Renal cortex interstitium (tissue), 11 donors: Measurements from ENCODE around the gene GNB2. TPM values are rescaled to one million over a fixed set of nuclear protein-coding genes. Genes with fewer than 3 reads are reported as not detected.
"Not testable (repeated sequence)": the region's sequence is repeated elsewhere in the genome, so short reads cannot be mapped to it uniquely, and the experiment has no call there.

Source experiments
- DNase-seq, 11 donors: peaks; one replicate each; pipeline ENCODE4 v3.0.0-alpha.2; 2013; ENCODE audit warnings: low read depth in 9 of 11, low spot score in 4 of 11; ENCODE audit errors: extremely low read depth in 1 of 11
- polyA plus RNA-seq, 3 donors: library from polyadenylated mRNA; unstranded; fragments of 120-200 nt; gene quantifications; one replicate each; pipeline ENCODE4 v1.2.1, GENCODE V29; 2013; ENCODE audit not compliant: insufficient read length in 3 of 3

Gene GNB2
- polyA plus RNA-seq, 3 donors: 173 to 224 (median 197) TPM

DNA sequence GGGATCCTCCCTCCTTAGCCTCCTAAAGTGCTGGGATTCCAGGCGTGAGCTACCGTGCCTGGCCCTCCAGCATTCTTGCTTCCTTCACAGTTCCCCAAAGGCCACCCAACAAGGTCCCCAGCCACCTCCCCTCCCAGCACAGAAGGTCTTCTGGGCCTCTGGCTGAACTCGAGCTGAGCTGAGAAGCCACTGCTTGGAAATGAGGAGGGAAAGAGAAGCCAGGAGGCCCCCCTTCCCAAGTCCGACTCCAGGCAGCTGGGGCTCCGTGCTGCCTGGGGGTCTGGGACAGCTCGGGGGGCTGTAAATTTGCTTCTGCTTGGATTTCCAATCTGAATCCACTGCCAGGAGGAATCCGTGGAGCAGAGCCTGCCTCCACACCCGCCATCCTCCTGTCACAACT lies 41.2 kb downstream of the GNB2 start:
- DNase-seq: no peak

DNA sequence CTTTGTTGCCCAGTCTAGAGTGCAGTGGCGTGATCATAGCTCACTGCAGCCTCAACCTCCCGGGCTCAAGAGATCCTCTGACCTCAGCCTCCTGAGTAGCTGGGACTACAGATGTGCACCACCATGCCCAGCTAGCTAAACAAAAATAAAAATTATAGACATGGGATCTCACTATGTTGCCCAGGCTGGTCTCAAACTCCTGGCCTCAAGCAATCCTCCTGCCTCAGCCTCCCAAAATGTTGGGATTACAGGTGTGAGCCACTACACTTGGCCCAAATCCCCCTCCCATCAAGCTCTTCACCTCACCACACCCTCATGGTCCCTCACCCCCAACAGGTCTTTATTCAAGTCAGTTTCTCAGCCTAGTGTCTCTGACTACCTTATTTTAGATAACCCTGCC lies 43.5 kb downstream of the GNB2 start:
- DNase-seq: not testable (repeated sequence)

DNA sequence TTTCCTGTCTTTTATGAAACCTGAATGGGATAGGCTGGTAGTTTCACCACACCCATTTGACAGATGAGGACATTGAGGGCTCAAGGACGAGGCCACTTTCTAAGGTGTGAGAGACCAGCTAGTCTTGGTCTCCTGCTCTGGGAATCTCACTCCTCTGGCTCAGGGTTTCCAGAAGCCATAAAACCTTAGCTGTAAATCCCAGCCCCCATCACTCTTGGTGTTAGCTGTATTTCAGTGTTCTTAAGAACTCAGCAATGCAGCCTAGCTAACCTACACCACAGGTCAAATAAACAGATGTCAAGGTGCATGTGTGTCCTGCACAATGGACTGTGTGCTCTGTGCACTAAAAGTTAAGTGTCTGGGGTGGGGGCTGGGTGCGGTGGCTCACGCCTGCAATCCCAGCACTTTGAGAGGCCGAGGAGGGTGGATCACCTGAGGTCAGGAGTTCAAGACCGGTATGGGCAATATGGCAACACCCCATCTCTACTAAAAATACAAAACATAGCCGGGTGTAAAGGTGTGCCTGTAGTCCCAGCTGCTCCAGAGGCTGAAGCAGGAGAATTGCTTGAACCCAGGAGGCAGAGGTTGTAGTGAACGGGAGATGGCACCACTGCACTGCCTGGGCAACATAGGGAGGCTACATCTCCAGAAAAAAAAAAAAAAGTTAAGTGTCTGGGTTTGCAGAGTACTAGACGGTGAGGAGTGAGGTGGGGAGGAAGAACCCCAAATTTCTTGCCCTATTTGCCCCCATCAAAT lies 46.2 kb downstream of the GNB2 start:
- DNase-seq: no peak

DNA sequence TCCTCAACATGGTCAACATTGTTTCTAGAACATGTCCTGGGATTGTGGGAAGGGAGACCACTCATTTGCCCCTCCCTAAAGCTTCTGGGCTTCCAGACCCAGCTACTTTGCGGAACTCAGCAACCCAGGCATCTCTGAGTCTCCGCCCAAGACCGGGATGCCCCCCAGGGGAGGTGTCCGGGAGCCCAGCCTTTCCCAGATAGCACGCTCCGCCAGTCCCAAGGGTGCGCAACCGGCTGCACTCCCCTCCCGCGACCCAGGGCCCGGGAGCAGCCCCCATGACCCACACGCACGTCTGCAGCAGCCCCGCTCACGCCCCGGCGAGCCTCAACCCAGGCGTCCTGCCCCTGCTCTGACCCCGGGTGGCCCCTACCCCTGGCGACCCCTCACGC lies 46.7 kb downstream of the GNB2 start, which contains the start of gene EPO:
Gene EPO (plus strand): TSS at position 190 of the 392 bp plus-strand sequence. CDS start 513 bp downstream, outside the sequence.
- no peak for DNase-seq

DNA sequence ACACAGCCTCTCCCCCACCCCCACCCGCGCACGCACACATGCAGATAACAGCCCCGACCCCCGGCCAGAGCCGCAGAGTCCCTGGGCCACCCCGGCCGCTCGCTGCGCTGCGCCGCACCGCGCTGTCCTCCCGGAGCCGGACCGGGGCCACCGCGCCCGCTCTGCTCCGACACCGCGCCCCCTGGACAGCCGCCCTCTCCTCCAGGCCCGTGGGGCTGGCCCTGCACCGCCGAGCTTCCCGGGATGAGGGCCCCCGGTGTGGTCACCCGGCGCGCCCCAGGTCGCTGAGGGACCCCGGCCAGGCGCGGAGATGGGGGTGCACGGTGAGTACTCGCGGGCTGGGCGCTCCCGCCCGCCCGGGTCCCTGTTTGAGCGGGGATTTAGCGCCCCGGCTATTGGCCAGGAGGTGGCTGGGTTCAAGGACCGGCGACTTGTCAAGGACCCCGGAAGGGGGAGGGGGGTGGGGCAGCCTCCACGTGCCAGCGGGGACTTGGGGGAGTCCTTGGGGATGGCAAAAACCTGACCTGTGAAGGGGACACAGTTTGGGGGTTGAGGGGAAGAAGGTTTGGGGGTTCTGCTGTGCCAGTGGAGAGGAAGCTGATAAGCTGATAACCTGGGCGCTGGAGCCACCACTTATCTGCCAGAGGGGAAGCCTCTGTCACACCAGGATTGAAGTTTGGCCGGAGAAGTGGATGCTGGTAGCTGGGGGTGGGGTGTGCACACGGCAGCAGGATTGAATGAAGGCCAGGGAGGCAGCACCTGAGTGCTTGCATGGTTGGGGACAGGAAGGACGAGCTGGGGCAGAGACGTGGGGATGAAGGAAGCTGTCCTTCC lies 47.3 kb downstream of the GNB2 start:
- DNase-seq: no peak

DNA sequence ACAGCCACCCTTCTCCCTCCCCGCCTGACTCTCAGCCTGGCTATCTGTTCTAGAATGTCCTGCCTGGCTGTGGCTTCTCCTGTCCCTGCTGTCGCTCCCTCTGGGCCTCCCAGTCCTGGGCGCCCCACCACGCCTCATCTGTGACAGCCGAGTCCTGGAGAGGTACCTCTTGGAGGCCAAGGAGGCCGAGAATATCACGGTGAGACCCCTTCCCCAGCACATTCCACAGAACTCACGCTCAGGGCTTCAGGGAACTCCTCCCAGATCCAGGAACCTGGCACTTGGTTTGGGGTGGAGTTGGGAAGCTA lies 47.9 kb downstream of the GNB2 start:
- DNase-seq: no peak

DNA sequence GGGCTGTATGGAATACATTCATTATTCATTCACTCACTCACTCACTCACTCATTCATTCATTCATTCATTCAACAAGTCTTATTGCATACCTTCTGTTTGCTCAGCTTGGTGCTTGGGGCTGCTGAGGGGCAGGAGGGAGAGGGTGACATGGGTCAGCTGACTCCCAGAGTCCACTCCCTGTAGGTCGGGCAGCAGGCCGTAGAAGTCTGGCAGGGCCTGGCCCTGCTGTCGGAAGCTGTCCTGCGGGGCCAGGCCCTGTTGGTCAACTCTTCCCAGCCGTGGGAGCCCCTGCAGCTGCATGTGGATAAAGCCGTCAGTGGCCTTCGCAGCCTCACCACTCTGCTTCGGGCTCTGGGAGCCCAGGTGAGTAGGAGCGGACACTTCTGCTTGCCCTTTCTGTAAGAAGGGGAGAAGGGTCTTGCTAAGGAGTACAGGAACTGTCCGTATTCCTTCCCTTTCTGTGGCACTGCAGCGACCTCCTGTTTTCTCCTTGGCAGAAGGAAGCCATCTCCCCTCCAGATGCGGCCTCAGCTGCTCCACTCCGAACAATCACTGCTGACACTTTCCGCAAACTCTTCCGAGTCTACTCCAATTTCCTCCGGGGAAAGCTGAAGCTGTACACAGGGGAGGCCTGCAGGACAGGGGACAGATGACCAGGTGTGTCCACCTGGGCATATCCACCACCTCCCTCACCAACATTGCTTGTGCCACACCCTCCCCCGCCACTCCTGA lies 49.1 kb downstream of the GNB2 start:
- no peak for DNase-seq

DNA sequence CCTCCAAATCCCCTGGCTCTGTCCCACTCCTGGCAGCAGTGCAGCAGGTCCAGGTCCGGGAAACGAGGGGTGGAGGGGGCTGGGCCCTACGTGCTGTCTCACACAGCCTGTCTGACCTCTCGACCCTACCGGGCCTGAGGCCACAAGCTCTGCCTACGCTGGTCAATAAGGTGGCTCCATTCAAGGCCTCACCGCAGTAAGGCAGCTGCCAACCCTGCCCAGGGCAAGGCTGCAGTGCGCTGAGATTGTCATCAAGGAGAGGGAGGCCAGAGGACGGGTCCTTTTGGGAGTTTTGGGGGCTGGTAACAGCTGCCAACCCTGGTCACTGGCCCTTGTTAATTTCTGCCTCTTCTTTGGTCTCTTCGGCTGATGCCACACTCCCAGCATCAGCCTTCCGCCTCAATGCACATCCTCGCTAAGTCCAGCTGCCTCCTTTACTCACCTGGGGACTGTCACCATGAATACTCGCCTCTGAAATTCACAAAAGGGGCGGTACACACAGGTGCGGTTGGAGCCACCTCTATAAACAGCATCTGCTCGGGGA lies 50.3 kb downstream of the GNB2 start:
- DNase-seq: no peak

DNA sequence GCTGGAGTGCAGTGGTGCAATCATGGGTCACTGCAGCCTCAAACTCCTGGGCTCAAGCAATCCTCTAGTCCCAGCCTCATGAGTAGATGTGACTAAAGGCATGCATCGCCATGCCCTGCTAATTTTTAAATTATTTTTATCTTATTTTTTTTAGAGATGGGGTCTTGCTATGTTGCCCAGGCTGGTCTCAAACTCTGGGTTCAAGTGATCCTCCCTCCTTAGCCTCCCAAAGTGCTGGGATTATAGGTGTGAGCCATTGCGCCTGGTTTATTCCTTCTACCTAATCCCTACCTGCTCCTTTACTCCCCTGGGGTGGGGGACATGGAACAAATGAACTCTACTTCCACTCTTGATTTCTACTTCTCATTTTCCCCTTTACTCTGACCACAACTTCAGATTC lies 50.8 kb downstream of the GNB2 start:
- DNase-seq: not testable (repeated sequence)

DNA sequence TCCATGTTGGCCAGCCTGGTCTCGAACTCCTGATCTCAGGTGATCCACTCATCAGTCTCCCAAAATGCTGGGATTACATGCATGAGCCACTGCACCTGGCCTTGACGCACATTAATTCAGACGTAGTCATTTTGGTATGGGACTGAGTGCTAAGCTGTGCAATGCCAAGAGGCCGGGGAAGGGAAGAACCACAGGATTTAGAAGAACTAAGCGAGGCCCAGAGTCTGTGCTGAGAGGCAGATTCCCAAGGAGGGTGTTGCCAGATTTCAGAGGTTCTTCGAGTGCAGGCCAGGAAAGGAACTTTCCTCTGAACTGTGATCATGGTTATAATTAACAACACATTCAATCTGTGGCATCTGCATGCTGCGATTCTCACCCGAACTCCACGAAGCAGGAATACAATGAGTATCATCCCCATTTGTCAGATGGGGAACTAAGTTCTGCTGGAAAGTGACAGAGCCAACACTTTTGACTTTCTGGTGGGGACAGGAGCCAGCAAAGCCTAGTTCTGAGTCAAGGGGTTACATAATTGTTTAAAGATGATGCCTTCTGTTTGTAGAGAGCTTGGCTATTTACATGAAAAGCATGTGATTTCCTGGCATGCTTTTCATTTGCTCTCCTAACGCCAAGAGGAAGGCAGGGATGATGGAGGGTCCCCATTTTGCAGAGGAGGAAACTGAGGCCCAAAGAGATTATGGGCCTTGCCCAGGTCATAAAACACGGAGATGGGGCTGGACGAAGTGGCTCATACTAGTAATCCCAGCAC lies 53.6 kb downstream of the GNB2 start:
- DNase-seq: no peak

DNA sequence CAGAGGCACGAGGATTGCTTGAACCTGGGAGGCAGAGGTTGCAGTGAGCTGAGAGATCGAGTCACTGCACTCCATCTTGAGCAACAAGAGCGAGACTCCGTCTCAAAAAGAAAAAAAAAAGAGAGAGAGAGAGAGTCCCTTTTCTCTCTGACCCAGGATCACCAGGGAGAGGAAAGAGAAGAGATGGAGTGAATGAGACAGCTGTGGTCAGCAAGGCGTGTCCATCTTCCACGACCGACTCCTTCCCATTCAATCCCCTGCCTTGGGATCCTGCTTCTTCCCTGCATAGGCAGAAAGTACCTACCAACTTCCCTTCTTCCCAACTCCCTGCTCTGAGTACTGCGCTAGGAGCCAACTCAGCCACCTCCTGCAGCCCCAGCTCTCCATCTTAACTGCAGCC lies 54.7 kb downstream of the GNB2 start:
- DNase-seq: no peak

Other genes with a start within 250 kb of the GNB2 start
- gene ZCWPW1, start 245.0 kb upstream of the GNB2 start, polyA plus RNA-seq: 1 to 10 TPM; 4.7 to 7.5 (median 5.9) TPM
- gene MEPCE, start 243.9 kb upstream of the GNB2 start, polyA plus RNA-seq: 10 to 100 TPM; 50.6 to 65.3 (median 54.1) TPM
- gene PPP1R35, start 237.2 kb upstream of the GNB2 start, polyA plus RNA-seq: 10 to 100 TPM; 14.8 to 20.9 (median 19.5) TPM
- gene SPACDR, start 209.5 kb upstream of the GNB2 start, polyA plus RNA-seq: 1 to 10 TPM in 2 of 3 donors, under 1 TPM in 1; 0.99 to 2.0 (median 1.4) TPM
- gene TSC22D4, start 194.5 kb upstream of the GNB2 start, polyA plus RNA-seq: 10 to 100 TPM; 30.9 to 52.8 (median 49.4) TPM
- gene NYAP1, start 189.8 kb upstream of the GNB2 start, polyA plus RNA-seq: 1 to 10 TPM; 1.6 to 2.9 (median 2.4) TPM
- gene AGFG2, start 134.5 kb upstream of the GNB2 start, polyA plus RNA-seq: 10 to 100 TPM in 2 of 3 donors, 1 to 10 TPM in 1; 9.2 to 13.6 (median 13.1) TPM
- gene SAP25, start 99.8 kb upstream of the GNB2 start, polyA plus RNA-seq: 1 to 10 TPM; 4.6 to 9.9 (median 7.5) TPM
- 10 to 100 TPM; 28.7 to 56.4 (median 46.5) TPM for gene LRCH4, start 87.6 kb upstream of the GNB2 start, polyA plus RNA-seq
- gene FBXO24, start 87.4 kb upstream of the GNB2 start, polyA plus RNA-seq: 1 to 10 TPM; 1.7 to 2.5 (median 1.7) TPM
- gene PCOLCE, start 71.4 kb upstream of the GNB2 start, polyA plus RNA-seq: 100 to 1,000 TPM in 2 of 3 donors, 10 to 100 TPM in 1; 92.2 to 146 (median 141) TPM
- gene MOSPD3, start 61.2 kb upstream of the GNB2 start, polyA plus RNA-seq: 10 to 100 TPM; 20.6 to 31.9 (median 28.8) TPM
- 1 to 10 TPM in 1 of 3 donors, under 1 TPM in 2; 0.95 to 1.1 (median 0.98) TPM for gene TFR2, start 32.2 kb upstream of the GNB2 start, polyA plus RNA-seq
- gene ACTL6B, start 17.3 kb upstream of the GNB2 start, polyA plus RNA-seq: not detected
- 10 to 100 TPM; 34.0 to 66.0 (median 46.5) TPM for gene GIGYF1, start 20.5 kb downstream of the GNB2 start, polyA plus RNA-seq
- gene POP7, start 32.4 kb downstream of the GNB2 start, polyA plus RNA-seq: 10 to 100 TPM; 20.7 to 30.8 (median 23.7) TPM
- under 1 TPM in 2 of 3 donors, not detected in 1; 0.14 to 0.38 TPM for gene EPO, start 46.7 kb downstream of the GNB2 start, polyA plus RNA-seq
- gene ZAN, start 59.9 kb downstream of the GNB2 start, polyA plus RNA-seq: under 1 TPM in 2 of 3 donors, not detected in 1; 0.02 to 0.03 TPM
- gene EPHB4, start 153.8 kb downstream of the GNB2 start, polyA plus RNA-seq: 100 to 1,000 TPM in 1 of 3 donors, 10 to 100 TPM in 2; 81.4 to 102 (median 84.1) TPM
- 10 to 100 TPM; 20.9 to 38.3 (median 28.1) TPM for gene SLC12A9, start 179.0 kb downstream of the GNB2 start, polyA plus RNA-seq
- 100 to 1,000 TPM in 1 of 3 donors, 10 to 100 TPM in 2; 63.7 to 108 (median 84.5) TPM for gene TRIP6, start 193.6 kb downstream of the GNB2 start, polyA plus RNA-seq
- 100 to 1,000 TPM; 152 to 185 (median 175) TPM for gene SRRT, start 201.4 kb downstream of the GNB2 start, polyA plus RNA-seq
- 1 to 10 TPM; 1.6 to 3.8 (median 1.9) TPM for gene UFSP1, start 216.0 kb downstream of the GNB2 start, polyA plus RNA-seq
- 1 to 10 TPM; 3.4 to 6.7 (median 4.6) TPM for gene ACHE, start 222.1 kb downstream of the GNB2 start, polyA plus RNA-seq